Cardiac atrium fibroblast (primary cell): ENCODE measurements around the gene OR4K5. TPM values are rescaled to one million over a fixed set of nuclear protein-coding genes. Genes with fewer than 3 reads are reported as not detected.

Experiments
- total RNA-seq: library from RNA; depleted of rRNA; stranded (reverse); fragments of >200 nt; gene quantifications from 2 replicates; pipeline ENCODE4 v1.2.3, GENCODE V29; 2015

Gene OR4K5, protein sequence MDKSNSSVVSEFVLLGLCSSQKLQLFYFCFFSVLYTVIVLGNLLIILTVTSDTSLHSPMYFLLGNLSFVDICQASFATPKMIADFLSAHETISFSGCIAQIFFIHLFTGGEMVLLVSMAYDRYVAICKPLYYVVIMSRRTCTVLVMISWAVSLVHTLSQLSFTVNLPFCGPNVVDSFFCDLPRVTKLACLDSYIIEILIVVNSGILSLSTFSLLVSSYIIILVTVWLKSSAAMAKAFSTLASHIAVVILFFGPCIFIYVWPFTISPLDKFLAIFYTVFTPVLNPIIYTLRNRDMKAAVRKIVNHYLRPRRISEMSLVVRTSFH
- total RNA-seq = not detected in 2 replicates

GRCh38 chr14:19920021-19920657 is at the start of gene OR4K5:
TSS of gene OR4K5 (plus strand) at chr14:19920607. CDS start at chr14:19920607, 0 bp downstream.

GRCh38 chr14:19874842-19875241 is 45.6 kb upstream of the OR4K5 start, which contains the start of gene OR4K2:
TSS of gene OR4K2 (plus strand) at chr14:19875142. CDS start at chr14:19876268, 1,126 bp downstream.

GRCh38 chr14:19930617-19931016 is 10.2 kb downstream of the OR4K5 start, which contains the start of gene OR4K1:
TSS of gene OR4K1 (plus strand) at chr14:19930917. CDS start at chr14:19935667, 4,750 bp downstream.

Other genes starting within 250 kb of the OR4K5 start
- not detected in 2 replicates for gene OR11H2, start 206.7 kb upstream of the OR4K5 start, total RNA-seq
- gene OR4Q3, start 177.0 kb upstream of the OR4K5 start, total RNA-seq = not detected in 2 replicates
- gene OR4M1, start 147.1 kb upstream of the OR4K5 start, total RNA-seq = not detected in 2 replicates
- gene OR4N2, start 116.8 kb upstream of the OR4K5 start, total RNA-seq = not detected in 2 replicates
- not detected in 2 replicates for gene OR4K2, start 45.5 kb upstream of the OR4K5 start, total RNA-seq
- gene OR4K1, start 10.3 kb downstream of the OR4K5 start, total RNA-seq = not detected in 2 replicates
- gene OR4K15, start 55.0 kb downstream of the OR4K5 start, total RNA-seq = not detected in 2 replicates
- gene OR4Q2, start 81.6 kb downstream of the OR4K5 start, total RNA-seq = not detected in 2 replicates
- not detected in 2 replicates for gene OR4K14, start 98.7 kb downstream of the OR4K5 start, total RNA-seq
- not detected in 2 replicates for gene OR4K13, start 115.4 kb downstream of the OR4K5 start, total RNA-seq
- not detected in 2 replicates for gene OR4L1, start 139.4 kb downstream of the OR4K5 start, total RNA-seq
- gene OR4K17, start 190.1 kb downstream of the OR4K5 start, total RNA-seq = not detected in 2 replicates
- not detected in 2 replicates for gene OR4N5, start 218.2 kb downstream of the OR4K5 start, total RNA-seq